ENCODE measurements around the gene RRAGC.

RRAGC gene

DNA sequence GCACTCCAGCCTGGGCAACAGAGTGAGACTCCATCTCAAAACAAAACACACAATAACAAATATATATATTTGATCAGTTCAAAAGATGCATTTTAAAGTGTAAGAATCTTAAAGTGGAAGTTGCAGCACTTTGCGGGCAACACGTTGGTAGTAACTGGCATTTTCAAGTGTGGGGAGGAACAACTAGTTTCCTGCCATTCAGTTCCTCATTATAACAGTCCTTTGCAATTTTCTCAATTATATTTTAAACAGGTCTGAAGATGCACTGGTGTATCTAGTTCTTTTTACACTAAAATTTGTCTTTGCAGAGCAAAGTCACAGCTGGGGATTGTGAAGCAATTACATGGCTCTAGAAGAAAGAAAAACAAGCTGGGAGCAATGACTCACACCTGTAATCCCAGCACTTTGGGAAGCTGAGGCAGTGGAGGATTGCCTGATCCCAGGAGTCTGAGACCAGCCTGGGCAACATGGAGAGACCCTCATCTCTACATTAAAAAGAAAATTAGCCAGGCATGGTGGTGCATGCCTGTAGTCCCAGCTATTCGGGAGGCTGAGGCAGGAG is 25.3 kb downstream of the RRAGC start:
- TF ChIP-seq GLIS3 (CRISPR knock-in tag; IDR thresholded peaks at IDR 0.05) (no peak), ISL1 (CRISPR knock-in tag; IDR thresholded peaks at IDR 0.05) (no peak), ZNF8 (CRISPR knock-in tag; IDR thresholded peaks at IDR 0.05) (no peak), RARB (CRISPR knock-in tag; IDR thresholded peaks at IDR 0.05) (no peak), ESRRG (CRISPR knock-in tag; IDR thresholded peaks at IDR 0.05) (no peak), OSR1 (CRISPR knock-in tag; IDR thresholded peaks at IDR 0.05) (no peak), ZFP3 (CRISPR knock-in tag; IDR thresholded peaks at IDR 0.05) (no peak), ZFP30 (CRISPR knock-in tag; IDR thresholded peaks at IDR 0.05) (no peak), SNAI2 (CRISPR knock-in tag; IDR thresholded peaks at IDR 0.05) (no peak), CSDC2 (CRISPR knock-in tag; IDR thresholded peaks at IDR 0.05) (no peak), ARNTL (CRISPR knock-in tag; IDR thresholded peaks at IDR 0.05; ENCODE audit: borderline replicate concordance, low read depth) (no peak), ZNF565 (CRISPR knock-in tag; conservative IDR thresholded peaks at IDR 0.05; ENCODE audit: low read depth) (no peak), ZC3H10 (CRISPR knock-in tag; IDR thresholded peaks at IDR 0.05) (no peak)
- TF ChIP-seq, protein P1, sequence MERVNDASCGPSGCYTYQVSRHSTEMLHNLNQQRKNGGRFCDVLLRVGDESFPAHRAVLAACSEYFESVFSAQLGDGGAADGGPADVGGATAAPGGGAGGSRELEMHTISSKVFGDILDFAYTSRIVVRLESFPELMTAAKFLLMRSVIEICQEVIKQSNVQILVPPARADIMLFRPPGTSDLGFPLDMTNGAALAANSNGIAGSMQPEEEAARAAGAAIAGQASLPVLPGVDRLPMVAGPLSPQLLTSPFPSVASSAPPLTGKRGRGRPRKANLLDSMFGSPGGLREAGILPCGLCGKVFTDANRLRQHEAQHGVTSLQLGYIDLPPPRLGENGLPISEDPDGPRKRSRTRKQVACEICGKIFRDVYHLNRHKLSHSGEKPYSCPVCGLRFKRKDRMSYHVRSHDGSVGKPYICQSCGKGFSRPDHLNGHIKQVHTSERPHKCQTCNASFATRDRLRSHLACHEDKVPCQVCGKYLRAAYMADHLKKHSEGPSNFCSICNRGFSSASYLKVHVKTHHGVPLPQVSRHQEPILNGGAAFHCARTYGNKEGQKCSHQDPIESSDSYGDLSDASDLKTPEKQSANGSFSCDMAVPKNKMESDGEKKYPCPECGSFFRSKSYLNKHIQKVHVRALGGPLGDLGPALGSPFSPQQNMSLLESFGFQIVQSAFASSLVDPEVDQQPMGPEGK (CRISPR knock-in tag; IDR thresholded peaks at IDR 0.05; ENCODE audit: borderline replicate concordance), result no peak
- TF ChIP-seq, protein P2, sequence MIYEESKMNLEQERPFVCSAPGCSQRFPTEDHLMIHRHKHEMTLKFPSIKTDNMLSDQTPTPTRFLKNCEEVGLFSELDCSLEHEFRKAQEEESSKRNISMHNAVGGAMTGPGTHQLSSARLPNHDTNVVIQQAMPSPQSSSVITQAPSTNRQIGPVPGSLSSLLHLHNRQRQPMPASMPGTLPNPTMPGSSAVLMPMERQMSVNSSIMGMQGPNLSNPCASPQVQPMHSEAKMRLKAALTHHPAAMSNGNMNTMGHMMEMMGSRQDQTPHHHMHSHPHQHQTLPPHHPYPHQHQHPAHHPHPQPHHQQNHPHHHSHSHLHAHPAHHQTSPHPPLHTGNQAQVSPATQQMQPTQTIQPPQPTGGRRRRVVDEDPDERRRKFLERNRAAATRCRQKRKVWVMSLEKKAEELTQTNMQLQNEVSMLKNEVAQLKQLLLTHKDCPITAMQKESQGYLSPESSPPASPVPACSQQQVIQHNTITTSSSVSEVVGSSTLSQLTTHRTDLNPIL (CRISPR knock-in tag; IDR thresholded peaks at IDR 0.05; ENCODE audit: low read depth), result no peak
- TF ChIP-seq, protein P3, sequence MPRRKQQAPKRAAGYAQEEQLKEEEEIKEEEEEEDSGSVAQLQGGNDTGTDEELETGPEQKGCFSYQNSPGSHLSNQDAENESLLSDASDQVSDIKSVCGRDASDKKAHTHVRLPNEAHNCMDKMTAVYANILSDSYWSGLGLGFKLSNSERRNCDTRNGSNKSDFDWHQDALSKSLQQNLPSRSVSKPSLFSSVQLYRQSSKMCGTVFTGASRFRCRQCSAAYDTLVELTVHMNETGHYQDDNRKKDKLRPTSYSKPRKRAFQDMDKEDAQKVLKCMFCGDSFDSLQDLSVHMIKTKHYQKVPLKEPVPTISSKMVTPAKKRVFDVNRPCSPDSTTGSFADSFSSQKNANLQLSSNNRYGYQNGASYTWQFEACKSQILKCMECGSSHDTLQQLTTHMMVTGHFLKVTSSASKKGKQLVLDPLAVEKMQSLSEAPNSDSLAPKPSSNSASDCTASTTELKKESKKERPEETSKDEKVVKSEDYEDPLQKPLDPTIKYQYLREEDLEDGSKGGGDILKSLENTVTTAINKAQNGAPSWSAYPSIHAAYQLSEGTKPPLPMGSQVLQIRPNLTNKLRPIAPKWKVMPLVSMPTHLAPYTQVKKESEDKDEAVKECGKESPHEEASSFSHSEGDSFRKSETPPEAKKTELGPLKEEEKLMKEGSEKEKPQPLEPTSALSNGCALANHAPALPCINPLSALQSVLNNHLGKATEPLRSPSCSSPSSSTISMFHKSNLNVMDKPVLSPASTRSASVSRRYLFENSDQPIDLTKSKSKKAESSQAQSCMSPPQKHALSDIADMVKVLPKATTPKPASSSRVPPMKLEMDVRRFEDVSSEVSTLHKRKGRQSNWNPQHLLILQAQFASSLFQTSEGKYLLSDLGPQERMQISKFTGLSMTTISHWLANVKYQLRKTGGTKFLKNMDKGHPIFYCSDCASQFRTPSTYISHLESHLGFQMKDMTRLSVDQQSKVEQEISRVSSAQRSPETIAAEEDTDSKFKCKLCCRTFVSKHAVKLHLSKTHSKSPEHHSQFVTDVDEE (CRISPR knock-in tag; IDR thresholded peaks at IDR 0.05), result no peak
- TF ChIP-seq, protein P4, sequence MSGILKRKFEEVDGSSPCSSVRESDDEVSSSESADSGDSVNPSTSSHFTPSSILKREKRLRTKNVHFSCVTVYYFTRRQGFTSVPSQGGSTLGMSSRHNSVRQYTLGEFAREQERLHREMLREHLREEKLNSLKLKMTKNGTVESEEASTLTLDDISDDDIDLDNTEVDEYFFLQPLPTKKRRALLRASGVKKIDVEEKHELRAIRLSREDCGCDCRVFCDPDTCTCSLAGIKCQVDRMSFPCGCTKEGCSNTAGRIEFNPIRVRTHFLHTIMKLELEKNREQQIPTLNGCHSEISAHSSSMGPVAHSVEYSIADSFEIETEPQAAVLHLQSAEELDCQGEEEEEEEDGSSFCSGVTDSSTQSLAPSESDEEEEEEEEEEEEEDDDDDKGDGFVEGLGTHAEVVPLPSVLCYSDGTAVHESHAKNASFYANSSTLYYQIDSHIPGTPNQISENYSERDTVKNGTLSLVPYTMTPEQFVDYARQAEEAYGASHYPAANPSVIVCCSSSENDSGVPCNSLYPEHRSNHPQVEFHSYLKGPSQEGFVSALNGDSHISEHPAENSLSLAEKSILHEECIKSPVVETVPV (CRISPR knock-in tag; IDR thresholded peaks at IDR 0.05), result no peak
- TF ChIP-seq, protein P5, sequence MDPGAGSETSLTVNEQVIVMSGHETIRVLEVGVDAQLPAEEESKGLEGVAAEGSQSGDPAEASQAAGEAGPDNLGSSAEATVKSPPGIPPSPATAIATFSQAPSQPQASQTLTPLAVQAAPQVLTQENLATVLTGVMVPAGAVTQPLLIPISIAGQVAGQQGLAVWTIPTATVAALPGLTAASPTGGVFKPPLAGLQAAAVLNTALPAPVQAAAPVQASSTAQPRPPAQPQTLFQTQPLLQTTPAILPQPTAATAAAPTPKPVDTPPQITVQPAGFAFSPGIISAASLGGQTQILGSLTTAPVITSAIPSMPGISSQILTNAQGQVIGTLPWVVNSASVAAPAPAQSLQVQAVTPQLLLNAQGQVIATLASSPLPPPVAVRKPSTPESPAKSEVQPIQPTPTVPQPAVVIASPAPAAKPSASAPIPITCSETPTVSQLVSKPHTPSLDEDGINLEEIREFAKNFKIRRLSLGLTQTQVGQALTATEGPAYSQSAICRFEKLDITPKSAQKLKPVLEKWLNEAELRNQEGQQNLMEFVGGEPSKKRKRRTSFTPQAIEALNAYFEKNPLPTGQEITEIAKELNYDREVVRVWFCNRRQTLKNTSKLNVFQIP (CRISPR knock-in tag; IDR thresholded peaks at IDR 0.05; ENCODE audit: borderline replicate concordance, low read depth), result no peak
- ATAC-seq, result no peak

DNA sequence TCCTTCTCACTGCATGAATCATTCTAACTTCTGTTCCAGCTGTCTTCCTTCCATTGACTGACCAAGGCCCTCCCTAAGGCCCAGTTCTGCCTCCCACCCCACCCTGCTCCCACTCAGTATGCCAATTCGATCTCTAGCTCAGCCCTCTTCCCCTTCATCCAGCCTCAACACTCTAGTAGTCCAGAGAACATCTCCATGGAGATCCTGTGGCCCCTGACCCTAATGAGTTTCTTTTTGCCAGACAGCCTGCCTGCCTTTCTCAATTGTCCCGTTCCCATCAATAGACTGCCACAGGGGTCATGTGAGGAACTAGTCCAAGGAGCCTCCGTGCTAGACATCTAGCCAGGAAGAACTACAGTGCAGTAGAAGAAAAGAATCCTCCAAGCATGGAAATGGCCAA is 26.4 kb downstream of the RRAGC start:
- ATAC-seq, result no peak
- TF ChIP-seq TOX (CRISPR knock-in tag; IDR thresholded peaks at IDR 0.05; ENCODE audit: borderline replicate concordance), result no peak
- TF ChIP-seq GLIS3 (CRISPR knock-in tag; IDR thresholded peaks at IDR 0.05), result no peak
- no peak for TF ChIP-seq ZNF8 (CRISPR knock-in tag; IDR thresholded peaks at IDR 0.05)
- TF ChIP-seq, protein P3 (CRISPR knock-in tag; IDR thresholded peaks at IDR 0.05), result no peak
- no peak for TF ChIP-seq ZFP30 (CRISPR knock-in tag; IDR thresholded peaks at IDR 0.05)
- TF ChIP-seq TCF4 (CRISPR knock-in tag; IDR thresholded peaks at IDR 0.05; ENCODE audit: borderline replicate concordance), result no peak
- no peak for TF ChIP-seq CSDC2 (CRISPR knock-in tag; IDR thresholded peaks at IDR 0.05)
- no peak for TF ChIP-seq BACH2 (CRISPR knock-in tag; IDR thresholded peaks at IDR 0.05; ENCODE audit: borderline replicate concordance)
- TF ChIP-seq, protein P4 (CRISPR knock-in tag; IDR thresholded peaks at IDR 0.05), result no peak
- TF ChIP-seq PPARA (CRISPR knock-in tag; IDR thresholded peaks at IDR 0.05; ENCODE audit: borderline replicate concordance), result no peak
- no peak for TF ChIP-seq ZC3H10 (CRISPR knock-in tag; IDR thresholded peaks at IDR 0.05)
- no peak for TF ChIP-seq RARB (CRISPR knock-in tag; IDR thresholded peaks at IDR 0.05)
- TF ChIP-seq ZFP3 (CRISPR knock-in tag; IDR thresholded peaks at IDR 0.05), result no peak
